Left kidney (tissue), 8 donors: ENCODE results near the gene ADCY9. TPM values are rescaled to one million over a fixed set of nuclear protein-coding genes. Genes with fewer than 3 reads are reported as not detected.
"Not testable (repeated sequence)": the region's sequence is repeated elsewhere in the genome, so short reads cannot be mapped to it uniquely, and the experiment has no call there.

Experiments
- DNase-seq: peaks from one replicate; pipeline ENCODE4 v3.0.0-alpha.2; 2013
- long read RNA-seq, 8 donors: transcript quantifications; one replicate each; lab custom pipeline, GENCODE V29; 2026
- polyA plus RNA-seq: library from polyadenylated mRNA; unstranded; fragments of 120-200 nt; gene quantifications from one replicate; pipeline ENCODE4 v1.2.1, GENCODE V29; 2013; ENCODE audit not compliant: insufficient read length

ADCY9 gene
- 9.5 TPM for polyA plus RNA-seq
- long read RNA-seq, donor 1: 0 reads
- long read RNA-seq, donor 2, full-length matches to known transcripts: 1 of 1 reads
- long read RNA-seq, donor 2, partial matches to known transcripts: 0 of 1 reads
- long read RNA-seq, donor 2, other reads (novel, unspliced or antisense): 0 of 1 reads
- long read RNA-seq, donor 3, partial matches to known transcripts: 0 of 1 reads
- long read RNA-seq, donor 3, other reads (novel, unspliced or antisense): 0 of 1 reads
- long read RNA-seq, donor 4: 0 reads
- long read RNA-seq, donor 5: 0 reads
- long read RNA-seq, donor 6, partial matches to known transcripts: 0 of 1 reads
- long read RNA-seq, donor 6, other reads (novel, unspliced or antisense): 0 of 1 reads
- long read RNA-seq, donor 7, full-length matches to known transcripts: 1 of 1 reads
- long read RNA-seq, donor 7, partial matches to known transcripts: 0 of 1 reads
- long read RNA-seq, donor 7, other reads (novel, unspliced or antisense): 0 of 1 reads
- long read RNA-seq, donor 8: 0 reads

GRCh38 chr16:4116325-4117249 is at the start of gene ADCY9:
Gene ADCY9 (minus strand): TSS chr16:4116442. CDS start chr16:4115442, 1,000 bp downstream.
- peak; percentile 81 for DNase-seq

GRCh38 chr16:4160658-4161430 is 44.6 kb upstream of the ADCY9 start:
- DNase-seq: no peak

DNA sequence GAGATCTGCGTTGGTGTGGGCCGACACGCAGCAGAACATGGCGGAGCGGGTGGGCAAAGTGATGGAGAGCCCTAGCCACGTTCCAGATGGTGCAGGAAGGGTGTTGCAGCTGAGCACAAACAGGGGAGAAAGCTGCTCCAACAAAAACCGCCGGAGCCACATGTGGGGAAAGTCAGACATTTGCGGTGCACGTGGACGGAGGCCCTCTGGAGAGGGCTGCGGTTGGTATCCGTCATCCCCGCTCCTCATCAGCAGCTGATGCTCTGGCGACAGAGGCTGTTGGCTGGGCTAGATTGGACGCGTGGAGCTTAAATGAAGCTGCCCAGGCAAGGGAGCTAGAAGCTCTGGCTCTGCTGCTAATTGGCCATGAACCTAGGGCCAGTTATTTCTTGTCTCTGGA is 43.5 kb upstream of the ADCY9 start:
- DNase-seq: no peak

GRCh38 chr16:4158143-4159093 is 42.2 kb upstream of the ADCY9 start:
- no peak for DNase-seq

DNA sequence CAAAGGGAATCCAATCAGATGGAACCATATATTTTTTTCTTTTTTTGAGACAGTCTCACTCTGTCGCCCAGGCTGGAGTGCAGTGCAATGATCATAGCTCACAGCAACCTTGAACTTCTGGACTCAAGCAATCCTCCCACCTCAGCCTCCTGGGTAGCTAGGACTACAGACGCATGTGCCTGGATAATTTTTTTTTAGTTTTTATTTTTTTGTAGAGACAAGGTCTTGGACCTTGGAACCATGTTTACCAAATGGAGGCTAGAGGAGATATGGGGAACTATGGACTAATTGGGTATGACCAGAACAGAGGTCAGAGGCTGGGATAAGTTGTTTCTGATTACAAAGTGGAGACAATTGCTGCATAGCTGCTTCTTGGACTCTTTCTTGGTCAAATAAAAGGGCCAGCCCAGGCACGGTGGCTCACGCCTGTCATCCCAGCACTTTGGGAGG is 41.2 kb upstream of the ADCY9 start:
- no peak for DNase-seq

- DNase-seq: not testable (repeated sequence)
Measured at GRCh38 chr16:4156503-4156902, 40.3 kb upstream of the ADCY9 start.

DNA sequence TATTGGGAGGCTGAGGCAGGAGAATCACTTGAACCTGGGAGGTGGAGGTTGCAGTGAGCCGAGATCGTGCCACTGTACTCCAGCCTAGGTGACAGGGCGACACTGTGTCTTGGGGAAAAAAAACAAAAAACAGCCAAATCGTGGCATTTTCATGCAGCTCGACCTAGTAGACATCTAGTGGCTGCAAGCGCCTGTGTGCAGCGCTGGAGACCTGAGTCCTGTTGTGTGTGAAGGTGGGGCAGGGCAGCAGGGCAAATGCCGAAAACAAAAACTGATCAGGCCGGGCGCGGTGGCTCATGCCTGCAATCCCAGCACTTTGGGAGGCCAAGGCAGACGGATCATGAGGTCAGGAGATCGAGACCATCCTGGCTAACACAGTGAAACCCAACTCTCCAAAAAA is 37.1 kb upstream of the ADCY9 start:
- DNase-seq: not testable (repeated sequence)

- no peak for DNase-seq
Measured at GRCh38 chr16:4152267-4152666, 36.0 kb upstream of the ADCY9 start.

- DNase-seq: no peak
Measured at GRCh38 chr16:4147236-4147635, 31.0 kb upstream of the ADCY9 start.

- DNase-seq: no peak
Measured at GRCh38 chr16:4142268-4142667, 26.0 kb upstream of the ADCY9 start.

DNA sequence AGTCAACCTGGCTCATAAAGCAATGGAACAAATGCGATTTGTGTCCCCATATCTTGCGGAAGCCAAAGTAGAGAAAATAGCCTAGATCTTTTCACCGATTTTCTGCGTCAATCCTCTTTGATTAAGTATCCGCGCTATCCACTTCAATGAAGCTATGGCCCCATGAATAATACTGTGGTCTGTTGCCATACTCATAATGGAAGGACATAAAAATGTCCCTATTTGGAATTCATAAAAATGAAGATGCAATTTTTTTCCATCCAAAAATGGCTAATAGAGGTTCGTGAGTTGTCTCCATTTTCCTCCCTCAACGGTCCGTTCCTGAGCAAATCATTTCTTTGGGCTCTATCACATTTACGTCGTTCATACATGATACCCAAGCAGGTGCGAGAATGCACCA is 25.4 kb upstream of the ADCY9 start:
- no peak for DNase-seq

- DNase-seq: no peak
Measured at GRCh38 chr16:4140652-4141051, 24.4 kb upstream of the ADCY9 start.

DNA sequence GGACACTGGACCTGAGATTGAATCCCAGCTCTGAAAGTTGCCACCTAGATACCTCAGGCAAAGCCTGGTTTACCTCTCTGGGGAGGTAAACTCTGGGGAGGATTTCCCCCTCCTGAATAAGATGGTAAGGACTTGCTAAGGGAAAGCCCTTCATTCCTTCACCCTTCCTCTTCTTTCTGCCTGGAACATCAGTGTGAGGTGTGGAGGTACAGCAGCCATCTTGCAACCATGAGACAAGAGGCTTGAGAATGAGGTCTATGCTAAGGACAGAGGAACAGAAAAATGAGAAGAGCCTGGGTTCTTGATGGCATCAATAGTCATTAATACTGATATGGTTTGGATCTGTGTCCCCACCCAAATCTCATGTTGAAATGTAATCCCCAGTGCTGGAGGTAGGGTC is 23.7 kb upstream of the ADCY9 start:
- no peak for DNase-seq

DNA sequence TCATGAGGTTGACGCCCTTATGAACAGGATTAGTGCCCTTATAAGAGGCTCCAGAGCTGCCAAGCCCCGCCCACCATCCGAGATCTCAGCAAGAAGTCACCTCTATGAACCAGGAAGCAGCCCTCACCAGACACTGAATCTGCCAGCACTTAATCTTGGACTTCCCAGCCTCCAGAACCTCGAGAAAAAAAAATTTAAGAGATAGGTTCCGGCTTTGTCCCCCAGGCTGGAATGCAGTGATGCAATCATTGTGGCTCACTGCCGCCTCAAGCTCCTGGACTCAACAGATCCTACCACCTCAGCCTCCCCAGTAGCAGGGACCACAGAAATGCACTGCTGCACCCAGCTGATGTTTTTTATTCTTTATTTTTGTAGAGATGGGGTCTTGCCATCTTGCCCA is 22.5 kb upstream of the ADCY9 start:
- DNase-seq: no peak

GRCh38 chr16:4137438-4137837 is 21.2 kb upstream of the ADCY9 start:
- no peak for DNase-seq

- no peak for DNase-seq
Measured at GRCh38 chr16:4136229-4136813, 20.1 kb upstream of the ADCY9 start.

DNA sequence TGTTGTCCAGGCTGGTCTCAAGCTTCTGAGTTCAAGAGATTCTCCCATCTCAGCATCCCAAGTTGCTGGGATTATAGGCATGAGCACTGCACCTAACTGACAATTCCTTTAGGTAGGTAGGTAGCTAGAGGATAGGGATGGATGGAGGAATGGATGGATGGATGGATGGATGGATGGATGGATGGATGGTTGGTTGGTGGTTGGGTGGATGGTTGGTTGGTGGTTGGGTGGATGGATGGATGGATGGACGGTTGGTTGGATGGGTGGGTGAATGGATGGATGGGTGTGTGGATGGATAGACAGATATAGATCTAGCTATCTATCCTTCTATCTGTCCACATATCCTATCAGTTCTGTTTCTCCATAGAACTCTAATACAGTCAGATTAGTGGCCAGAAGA is 19.3 kb upstream of the ADCY9 start:
- no peak for DNase-seq

GRCh38 chr16:4133897-4134372 is 17.7 kb upstream of the ADCY9 start:
- no peak for DNase-seq

GRCh38 chr16:4131621-4132020 is 15.4 kb upstream of the ADCY9 start:
- no peak for DNase-seq
